NCI-H128 (cell line): ENCODE data around the gene ANKRD10.
"Not testable (repeated sequence)": the region's sequence is repeated elsewhere in the genome, so short reads cannot be mapped to it uniquely, and the experiment has no call there.

Source experiments
- DNase-seq: peaks from one replicate; lab custom pipeline; 2025; ENCODE audit not compliant: unreplicated experiment; lab: John Stamatoyannopoulos, UW

The ANKRD10 gene

GRCh38 chr13:110867380-110867779 is 47.5 kb downstream of the ANKRD10 start:
- DNase-seq = no peak

- DNase-seq = no peak
These were observed 48.2 kb downstream of the ANKRD10 start for GRCh38 chr13:110866491-110867170.

GRCh38 chr13:110863685-110864084 is 51.2 kb downstream of the ANKRD10 start:
- DNase-seq = no peak

GRCh38 chr13:110860983-110861382 is 53.9 kb downstream of the ANKRD10 start:
- no peak for DNase-seq

- no peak for DNase-seq
These were observed 57.7 kb downstream of the ANKRD10 start for GRCh38 chr13:110856942-110857835.

GRCh38 chr13:110855363-110855762 is 59.5 kb downstream of the ANKRD10 start:
- no peak for DNase-seq

- no peak for DNase-seq
These were observed 60.0 kb downstream of the ANKRD10 start for GRCh38 chr13:110854866-110855265.

- DNase-seq = no peak
These were observed 61.6 kb downstream of the ANKRD10 start for GRCh38 chr13:110853235-110853721.

- no peak for DNase-seq
These were observed 64.0 kb downstream of the ANKRD10 start for GRCh38 chr13:110850840-110851239.

GRCh38 chr13:110850006-110850405 is 64.9 kb downstream of the ANKRD10 start:
- no peak for DNase-seq

- no peak for DNase-seq
These were observed 69.3 kb downstream of the ANKRD10 start for GRCh38 chr13:110845520-110845919.

- DNase-seq = no peak
These were observed 73.0 kb downstream of the ANKRD10 start for GRCh38 chr13:110841846-110842245.

GRCh38 chr13:110841406-110841805 is 73.5 kb downstream of the ANKRD10 start:
- DNase-seq = no peak

- no peak for DNase-seq
These were observed 75.9 kb downstream of the ANKRD10 start for GRCh38 chr13:110838867-110839538.

- DNase-seq = no peak
These were observed 76.8 kb downstream of the ANKRD10 start for GRCh38 chr13:110838116-110838515.

- not testable (repeated sequence) for DNase-seq
These were observed 77.3 kb downstream of the ANKRD10 start for GRCh38 chr13:110837397-110838061.

- DNase-seq = no peak
These were observed 78.3 kb downstream of the ANKRD10 start for GRCh38 chr13:110836605-110836903.

- no peak for DNase-seq
These were observed 78.9 kb downstream of the ANKRD10 start for GRCh38 chr13:110835721-110836604.

- DNase-seq = no peak
These were observed 80.3 kb downstream of the ANKRD10 start for GRCh38 chr13:110834572-110834971.

GRCh38 chr13:110832531-110832930 is 82.3 kb downstream of the ANKRD10 start:
- DNase-seq = no peak
